Neural progenitor cell (in vitro differentiated cells): ENCODE data around the gene CUL1.

ENCODE experiments used
- EZH2 ChIP-seq: fragments of 200-600 bp; sonication (generic); IDR thresholded peaks from 2 replicates; pipeline ENCODE4 v1.6.1; 2017; ENCODE audit warnings: antibody characterized with exemption, mild to moderate bottlenecking, moderate library complexity
- EZH2phosphoT487 ChIP-seq: fragments of 200-600 bp; sonication (generic); IDR thresholded peaks from 2 replicates; pipeline ENCODE4 v1.6.1; 2017; ENCODE audit warnings: antibody characterized with exemption
- TF ChIP-seq, protein P1 (sequence below): fragments of 200-600 bp; sonication (generic); IDR thresholded peaks from 2 replicates; pipeline ENCODE4 v1.5.1; 2017; ENCODE audit warnings: antibody characterized with exemption, mild to moderate bottlenecking

DNA sequence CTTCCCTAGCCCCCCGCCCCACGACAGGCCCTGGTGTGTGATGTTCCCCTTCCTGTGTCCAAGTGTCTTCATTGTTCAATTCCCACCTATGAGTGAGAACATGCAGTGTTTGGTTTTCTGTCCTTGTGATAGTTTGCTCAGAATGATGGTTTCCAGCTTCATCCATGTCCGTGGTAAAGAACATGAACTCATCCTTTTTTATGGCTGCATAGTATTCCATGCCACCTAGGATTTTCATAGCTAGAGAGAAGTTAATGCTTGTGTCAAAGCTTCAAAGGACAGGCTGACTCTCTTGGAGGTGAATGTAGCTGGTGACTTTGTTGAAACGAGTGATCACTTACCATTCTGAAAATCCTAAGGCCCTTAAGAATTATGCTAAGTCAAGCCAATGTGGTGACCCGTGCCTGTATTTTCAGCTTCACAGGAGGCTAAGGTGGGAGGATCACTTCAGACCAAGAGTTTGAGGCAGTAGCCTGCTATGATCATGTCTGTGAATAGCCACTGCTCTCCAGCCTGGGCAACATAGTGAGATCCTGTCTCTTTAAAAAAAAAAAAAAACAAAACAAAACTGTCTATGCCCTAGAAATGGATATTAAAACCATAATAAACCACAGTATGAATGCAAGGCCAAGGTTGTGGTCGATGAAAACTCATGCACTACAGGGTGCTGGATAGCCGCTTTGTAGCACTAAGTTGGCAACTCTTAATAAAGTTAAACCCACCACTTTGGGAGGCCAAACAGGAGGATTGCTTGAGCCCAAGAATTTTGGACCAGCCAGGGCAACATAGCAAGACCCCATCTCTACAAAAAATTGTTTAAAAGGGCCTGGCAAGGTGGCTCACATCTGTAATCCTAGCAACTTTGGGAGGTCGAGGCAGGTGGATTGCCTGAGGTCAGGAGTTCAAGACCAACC lies 52.0 kb downstream of the CUL1 start:
- TF ChIP-seq, protein P1, sequence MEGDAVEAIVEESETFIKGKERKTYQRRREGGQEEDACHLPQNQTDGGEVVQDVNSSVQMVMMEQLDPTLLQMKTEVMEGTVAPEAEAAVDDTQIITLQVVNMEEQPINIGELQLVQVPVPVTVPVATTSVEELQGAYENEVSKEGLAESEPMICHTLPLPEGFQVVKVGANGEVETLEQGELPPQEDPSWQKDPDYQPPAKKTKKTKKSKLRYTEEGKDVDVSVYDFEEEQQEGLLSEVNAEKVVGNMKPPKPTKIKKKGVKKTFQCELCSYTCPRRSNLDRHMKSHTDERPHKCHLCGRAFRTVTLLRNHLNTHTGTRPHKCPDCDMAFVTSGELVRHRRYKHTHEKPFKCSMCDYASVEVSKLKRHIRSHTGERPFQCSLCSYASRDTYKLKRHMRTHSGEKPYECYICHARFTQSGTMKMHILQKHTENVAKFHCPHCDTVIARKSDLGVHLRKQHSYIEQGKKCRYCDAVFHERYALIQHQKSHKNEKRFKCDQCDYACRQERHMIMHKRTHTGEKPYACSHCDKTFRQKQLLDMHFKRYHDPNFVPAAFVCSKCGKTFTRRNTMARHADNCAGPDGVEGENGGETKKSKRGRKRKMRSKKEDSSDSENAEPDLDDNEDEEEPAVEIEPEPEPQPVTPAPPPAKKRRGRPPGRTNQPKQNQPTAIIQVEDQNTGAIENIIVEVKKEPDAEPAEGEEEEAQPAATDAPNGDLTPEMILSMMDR: no peak
- TF ChIP-seq EZH2phosphoT487 (no peak), EZH2 (no peak)
